NCI-H748 (cell line): ENCODE data around the gene ANKRD10.
A peak's percentile ranks its signal among the peaks of the same experiment; 100 is the strongest.

Experiments
- DNase-seq: peaks from one replicate; lab custom pipeline; 2025; ENCODE audit not compliant: unreplicated experiment; lab: John Stamatoyannopoulos, UW

ANKRD10 gene

DNA sequence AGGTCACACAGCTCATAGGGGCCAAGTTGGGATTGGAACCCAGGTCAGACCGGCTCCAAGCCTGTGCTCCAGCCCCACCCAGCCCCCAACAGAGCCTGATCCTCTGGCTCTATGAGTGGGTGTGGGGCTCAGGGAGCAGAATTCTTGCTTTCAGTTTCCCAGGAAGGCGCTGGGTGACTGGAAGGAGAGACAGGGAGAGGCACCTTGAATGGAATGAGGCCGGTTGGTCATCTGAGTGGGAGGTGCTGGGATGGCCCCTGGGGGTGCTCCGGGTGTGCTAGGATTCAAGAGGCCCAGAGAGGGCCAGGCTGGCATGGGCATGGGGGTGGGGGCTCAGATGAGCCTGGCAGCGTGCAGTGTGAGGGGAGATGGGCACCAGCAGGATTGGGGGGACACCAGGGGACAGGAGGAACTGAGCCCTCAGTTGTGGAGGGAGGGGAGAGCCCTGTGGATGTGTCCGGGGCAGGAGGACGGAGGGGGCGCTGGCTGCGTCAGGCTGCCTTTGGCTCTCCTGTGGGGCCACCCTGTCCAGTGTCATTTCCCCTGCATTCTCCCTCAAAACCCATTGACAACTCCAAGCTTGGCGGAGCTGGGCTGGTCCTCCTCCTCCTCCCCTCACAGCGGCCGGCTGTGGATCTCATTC, 31.2 kb upstream of the ANKRD10 start:
- DNase-seq: no peak

DNA sequence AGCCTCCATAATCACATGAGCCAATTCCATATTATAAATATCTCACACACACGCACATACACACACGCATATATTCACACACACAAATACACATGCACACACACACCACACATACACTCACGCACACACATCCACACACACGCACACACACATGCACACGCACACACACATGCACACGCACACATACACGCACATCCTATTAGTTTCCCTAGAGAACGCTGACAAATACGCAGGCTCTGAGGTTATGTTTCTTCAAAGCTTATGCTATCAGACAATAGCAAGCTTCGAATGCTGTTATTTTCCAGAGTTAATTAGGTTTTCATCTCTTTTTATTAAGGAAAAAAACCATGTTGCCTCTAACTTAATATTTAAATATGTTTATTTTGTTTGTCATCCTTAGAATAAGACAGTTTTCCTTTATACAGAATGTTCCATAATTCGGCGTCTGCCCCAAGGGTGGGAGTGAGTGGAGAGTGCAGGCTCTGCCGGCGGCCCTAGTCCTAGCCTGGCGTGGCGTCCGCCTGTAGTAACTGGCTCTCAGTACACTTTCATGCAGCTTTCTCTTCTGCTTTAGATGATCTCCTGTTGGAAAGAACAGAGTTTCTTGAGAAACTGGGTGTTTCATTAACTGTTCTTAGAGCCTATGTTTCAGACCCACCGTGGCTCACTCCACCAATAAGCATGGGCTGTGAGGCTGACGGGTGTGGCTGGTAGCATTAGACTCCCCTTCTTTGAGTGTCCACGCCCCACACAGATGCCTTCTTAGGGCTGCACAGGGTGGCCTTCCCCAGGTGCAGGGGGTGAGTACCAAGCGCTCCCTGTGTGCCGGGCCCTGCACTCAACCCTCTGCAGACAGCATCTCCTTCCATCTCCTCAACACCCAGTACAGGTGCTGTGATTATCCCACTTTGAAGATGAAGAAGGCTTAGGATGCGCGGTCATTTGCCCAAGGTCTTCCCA, 30.4 kb upstream of the ANKRD10 start:
- DNase-seq: no peak

DNA sequence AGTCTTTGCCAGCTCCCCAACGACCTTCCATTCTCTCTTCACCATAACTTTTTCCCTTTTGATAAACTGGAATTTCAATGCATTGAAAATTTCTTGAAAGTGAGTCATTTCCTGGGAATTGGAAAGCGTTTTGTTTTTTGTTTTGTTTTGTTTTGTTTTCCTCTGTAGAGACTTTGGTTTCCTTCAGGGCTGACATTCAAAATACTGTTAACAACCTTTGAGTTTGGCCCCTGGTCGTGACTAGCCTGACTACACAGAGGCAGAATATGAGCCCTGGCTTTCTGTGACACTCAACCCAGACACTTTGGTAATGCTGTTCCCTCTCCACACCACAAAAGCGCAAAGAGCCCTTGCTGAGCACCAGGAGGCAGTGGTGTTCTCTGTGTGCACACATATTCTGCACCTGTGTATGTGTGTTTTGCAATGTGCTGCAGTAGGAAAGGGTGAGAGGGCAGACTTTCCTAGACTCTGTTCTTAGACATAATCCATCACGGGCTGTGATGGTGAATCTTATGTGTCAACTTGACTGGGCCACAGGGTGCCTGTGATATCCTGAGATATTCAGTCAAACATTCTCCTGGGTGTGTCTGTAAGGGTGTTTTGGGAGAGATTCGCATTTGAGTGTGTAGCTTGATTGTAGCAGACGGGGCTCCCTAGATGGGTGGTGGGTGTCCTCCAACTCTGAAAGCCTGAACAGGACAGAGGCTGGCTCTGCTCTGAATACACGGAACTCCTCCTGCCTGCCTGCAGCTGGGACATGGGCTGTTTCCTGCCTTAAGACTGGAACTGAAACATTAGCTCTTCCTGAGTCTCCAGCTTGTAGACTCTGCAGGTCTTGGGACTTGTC, 29.5 kb upstream of the ANKRD10 start:
- DNase-seq: peak; percentile 58

DNA sequence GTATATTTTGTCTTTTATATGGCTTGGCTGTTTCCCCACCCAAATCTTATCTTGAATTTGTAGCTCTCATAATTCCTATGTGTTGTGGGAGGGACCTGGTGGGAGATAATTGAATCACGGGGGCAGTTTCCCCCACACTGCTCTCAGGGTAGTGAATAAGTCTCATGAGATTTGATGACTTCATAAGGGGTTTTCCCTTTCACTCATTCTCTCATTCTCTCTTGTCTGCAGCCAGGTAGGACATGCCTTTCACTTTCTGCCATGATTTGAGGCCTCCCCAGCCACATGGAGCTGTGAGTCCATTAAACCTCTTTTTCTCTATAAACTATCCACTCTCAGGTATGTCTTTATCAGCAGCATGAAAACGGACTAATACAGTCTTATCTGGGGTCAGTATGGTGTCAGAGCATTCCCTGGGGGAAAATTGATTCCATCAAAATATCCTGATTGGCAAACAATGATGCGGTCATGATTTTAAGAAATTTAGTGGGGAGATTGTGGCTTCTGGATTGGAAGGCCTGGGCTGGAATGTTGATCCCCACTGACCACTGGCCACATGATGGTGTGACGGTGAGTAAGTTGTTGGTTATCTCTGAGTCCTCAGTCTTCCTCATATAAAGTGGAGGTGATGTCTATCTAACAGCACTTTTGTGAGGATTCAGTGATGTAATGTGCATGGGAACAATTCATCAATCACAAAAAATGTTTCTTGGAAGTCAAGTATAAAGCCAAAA, 27.5 kb upstream of the ANKRD10 start:
- DNase-seq: no peak

DNA sequence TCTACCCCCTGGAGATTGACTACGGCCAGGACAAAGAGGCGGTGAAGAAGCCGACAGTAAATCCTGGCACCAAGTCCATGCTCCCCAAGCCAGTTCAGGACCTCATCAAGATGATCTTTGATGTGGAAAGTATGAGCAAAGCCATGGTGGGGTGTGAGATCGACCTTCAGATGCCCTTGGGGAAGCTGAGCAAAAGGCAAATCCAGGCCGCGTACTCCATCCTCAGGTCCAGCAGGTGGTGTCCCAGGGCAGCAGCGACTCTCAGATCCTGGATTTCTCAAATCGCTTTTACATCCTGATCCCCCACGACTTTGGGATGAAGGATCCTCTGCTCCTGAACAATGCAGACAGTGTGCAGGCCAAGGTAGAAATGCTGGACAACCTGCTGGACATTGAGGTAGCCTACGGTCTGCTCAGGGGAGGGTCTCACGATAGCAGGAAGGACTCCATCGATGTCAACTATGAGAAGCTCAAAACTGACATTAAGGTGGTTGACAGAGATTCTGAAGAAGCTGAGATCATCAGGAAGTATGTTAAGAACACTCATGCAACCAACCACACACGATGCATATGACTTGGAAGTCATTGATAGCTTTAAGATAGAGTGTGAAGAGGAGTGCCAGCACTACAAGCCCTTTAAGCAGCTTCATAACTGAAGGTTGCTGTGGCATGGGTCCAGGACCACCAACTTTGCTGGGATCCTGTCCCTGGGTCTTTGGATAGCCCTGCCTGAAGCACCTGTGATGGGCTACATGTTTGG, 24.0 kb upstream of the ANKRD10 start:
- DNase-seq: no peak

DNA sequence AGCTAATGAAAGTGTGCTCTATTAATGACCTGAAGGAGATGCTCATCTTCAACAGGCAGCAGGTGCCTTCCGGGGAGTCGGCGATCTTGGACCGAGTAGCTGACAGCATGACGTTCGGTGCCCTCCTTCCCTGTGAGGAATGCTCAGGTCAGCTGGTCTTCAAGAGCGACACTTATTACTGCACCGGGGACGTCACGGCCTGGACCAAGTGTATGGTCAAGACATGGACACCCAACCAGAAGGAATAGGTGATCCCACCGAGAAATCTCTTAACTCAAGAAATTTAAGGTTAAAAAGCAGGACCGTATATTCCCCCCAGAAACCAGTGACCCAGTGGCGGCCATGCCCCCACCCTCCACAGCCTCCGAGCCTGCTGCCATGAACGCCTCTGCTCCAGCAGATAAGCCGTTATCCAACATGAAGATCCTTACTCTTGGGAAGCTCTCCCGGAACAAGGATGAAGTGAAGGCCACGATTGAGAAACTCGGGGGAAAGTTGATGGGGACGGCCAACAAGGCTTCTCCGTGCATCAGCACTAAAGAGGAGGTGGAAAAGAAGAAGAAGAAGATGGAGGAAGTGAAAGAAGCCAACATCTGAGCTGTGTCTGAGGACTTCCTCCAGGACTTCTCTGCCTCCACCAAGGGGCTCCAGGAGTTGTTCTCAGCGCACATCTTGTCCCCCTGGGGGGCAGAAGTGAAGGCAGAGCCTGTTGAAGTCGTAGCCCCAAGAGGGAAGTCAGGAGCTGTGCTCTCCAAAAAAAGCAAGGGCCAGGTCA, 22.8 kb upstream of the ANKRD10 start:
- DNase-seq: no peak

DNA sequence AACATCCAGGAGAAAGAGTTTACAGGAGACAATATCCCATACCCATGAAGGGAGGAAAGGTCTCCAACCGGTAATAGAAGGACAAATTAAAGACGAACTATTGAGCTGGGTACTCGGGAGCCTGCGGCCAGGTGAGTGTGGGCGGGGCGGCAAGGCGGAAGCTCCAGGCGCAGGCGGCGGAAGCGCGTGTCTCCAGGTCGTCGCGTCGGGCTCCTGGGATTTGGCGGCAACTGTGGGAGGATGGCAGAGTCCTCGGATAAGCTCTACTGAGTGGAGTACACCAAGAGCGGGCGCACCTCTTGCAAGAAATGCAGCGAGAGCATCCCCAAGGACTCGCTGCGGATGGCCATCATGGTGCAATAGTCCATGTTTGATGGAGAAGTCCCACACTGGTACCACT, 21.6 kb upstream of the ANKRD10 start:
- no peak for DNase-seq

DNA sequence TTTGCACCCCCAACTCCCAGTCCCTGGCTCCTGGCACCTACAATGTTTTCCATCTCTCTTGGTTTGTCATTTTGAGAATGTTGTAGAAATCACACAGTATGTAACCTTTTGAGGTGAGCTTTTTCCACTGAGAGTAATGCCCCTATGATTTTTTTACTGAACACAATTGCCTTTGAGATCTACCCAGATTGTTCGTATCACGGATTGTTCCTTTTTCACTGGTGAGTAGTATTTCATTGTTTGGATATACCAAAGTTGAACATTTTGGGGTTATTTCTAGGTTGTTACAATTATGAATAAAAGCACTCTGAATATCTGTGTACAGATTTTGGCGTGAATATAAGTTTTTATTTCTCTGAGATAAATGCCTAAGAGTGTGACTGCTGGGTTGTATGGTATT, 17.7 kb upstream of the ANKRD10 start:
- no peak for DNase-seq

DNA sequence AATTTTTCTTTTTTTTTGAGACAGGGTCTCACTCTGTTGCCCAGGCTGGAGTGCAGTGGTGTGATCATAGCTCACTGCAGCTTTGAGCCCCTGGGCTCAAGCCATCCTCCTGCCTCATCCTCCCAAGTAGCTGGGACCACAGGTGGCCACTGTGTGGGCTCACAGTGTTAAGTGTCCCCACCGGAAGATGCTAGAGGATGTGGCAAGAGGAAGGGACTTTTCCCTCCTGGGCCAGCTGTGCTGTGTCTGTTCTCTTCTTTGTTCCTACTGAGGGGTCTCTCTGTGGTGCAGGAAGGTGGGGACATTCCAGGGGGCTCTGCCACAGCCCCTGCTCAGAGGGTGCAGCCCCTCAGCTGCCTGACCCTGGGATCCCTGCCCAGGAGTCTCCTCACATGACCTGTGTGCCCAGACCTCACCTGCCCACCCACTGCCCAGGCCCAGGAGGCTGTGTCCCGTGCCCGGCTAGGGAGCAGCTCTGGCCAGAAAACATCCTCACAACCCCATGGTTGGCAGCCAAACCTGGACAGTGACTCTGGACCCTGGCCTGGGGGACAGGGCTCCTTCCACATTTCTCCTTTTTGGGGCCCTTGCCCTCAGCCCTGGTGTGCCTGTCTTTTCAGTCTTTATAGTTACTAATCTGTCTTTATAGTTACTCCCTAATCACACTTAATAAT, 14.4 kb upstream of the ANKRD10 start:
- no peak for DNase-seq

DNA sequence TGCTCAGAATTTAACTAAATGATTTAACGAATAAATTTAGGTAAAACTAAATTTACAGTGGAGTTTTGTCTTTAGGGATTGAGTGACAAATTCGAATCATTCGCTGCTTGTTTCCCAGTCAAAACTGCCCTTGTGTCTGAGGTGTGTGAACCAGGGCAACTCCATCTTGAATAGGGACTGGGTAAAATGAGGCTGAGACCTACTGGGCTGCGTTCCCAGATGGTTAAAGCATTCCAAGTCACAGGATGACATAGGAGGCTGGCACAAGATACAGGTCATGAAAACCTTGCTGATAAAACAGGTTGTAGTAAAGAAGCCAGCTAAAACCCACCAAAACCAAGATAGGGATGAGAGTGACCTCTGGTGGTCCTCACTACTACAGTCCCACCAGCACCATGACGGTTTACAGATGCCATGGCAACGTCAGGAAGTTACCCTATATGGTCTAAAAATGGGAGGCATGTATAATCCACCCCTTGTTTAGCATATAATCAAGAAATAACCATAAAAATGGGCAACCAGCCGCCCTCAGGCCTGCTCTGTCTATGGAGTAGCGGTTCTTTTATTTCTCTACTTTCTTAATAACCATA, 10.2 kb upstream of the ANKRD10 start:
- peak; percentile 23 for DNase-seq

DNA sequence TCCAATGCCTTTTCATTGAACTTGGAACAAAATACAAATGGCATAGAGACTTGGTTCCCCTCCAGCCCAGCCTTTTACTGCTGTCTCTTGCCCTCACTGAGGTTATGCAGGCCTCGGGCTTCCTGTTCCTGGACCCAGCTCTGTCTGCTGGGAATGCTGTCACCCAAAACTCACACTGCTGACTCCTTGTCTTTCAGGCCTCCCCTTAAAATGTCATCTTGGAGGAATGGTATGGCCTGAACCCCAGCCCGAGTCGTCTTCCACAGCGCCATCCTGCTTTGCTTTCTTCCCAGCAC, 9.7 kb upstream of the ANKRD10 start:
- DNase-seq: no peak

DNA sequence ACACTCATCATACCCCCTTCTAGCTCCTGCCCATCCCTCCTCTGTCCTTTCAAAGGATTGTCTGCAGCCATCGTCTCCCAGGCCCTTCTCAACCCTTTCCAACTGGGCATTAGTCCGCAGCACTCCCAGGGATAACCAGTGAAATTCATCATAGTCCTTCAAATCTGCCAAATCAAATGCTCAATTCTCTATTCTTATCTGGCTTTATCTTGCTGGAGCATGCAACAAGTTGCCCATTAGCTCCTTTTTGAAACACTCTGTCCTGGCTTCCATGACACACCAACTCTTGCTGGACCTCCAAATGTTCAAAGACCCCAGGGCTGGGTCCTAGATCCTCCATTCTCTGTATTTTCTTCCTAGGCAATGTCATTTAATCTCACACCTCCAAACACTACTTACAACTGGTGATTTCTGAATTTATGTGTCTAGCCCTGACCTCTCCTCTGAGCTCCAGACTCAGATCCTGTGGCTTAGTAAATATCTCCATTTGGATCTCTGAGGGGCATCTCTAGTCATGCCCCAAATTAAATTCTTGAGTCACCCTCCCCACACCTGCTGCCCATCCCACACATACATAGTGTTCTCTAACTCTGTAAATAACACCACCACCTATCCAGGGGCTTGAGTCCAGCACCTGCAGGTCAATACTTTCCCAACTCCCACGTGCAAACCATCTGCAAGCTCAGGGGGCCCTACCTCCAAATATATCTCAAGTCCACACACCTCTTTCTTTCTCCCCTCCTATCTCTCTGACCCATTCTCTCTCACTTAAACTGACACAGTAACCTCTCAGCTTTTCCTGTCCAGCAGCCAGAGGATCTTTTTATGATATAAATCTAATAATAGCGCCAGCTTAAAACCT, 9.1 kb upstream of the ANKRD10 start:
- no peak for DNase-seq

DNA sequence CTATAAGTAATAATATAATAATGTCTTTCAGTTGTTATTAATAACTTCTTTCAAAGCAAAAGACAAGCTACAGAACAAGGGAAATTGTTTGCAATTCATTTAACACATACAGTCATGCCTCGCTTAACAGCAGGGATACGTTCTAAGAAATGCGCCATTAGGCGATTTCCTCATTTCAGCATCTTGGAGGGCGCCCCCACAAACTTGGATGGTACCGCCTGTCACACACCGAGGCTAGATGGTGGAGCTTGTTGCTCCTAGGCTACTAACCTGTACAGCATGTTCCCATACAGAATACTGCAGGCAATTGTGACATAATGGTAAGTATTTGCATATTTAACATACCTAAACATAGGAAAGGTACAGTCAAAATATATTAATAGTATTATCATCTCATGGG, 8.2 kb upstream of the ANKRD10 start:
- DNase-seq: no peak

DNA sequence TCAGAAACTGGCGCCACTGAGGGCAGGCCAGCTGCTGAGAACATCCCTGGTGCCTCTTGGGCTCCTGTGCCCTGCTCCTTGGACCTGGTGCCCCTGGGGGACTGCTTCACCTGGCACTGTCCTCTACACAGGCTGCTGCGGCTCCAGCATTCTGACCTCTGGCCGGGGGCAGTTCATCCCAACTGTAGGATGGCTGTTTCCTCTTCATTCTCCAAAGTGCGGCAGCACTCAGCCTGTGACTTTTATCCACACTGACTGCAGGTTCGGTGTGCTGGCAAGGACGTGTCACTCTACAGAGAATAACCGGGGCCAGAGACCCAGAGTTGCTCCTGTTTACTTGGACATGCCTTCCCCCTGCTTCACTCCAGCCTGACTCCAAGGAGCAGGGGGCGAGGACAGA, 7.6 kb upstream of the ANKRD10 start:
- DNase-seq: no peak

DNA sequence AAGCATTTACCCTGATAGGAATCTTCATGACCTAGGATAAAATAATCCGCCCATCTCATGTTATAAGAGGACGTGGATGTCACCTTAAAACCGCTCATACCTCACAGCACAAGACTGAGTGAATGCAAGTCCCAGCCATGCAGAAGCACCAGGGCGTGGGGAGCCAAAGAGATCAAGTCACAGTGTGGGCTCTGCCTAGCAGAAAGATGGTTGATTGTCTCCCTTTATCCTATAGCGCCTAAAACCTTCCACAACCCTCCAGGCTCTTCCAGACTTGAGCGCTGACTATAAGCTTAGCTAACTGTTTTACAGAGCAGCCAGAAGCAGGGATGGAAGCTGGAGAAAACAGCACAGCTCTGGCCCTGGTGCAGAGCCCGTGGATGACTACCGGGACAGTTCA, 6.8 kb upstream of the ANKRD10 start:
- DNase-seq: peak; percentile 10

DNA sequence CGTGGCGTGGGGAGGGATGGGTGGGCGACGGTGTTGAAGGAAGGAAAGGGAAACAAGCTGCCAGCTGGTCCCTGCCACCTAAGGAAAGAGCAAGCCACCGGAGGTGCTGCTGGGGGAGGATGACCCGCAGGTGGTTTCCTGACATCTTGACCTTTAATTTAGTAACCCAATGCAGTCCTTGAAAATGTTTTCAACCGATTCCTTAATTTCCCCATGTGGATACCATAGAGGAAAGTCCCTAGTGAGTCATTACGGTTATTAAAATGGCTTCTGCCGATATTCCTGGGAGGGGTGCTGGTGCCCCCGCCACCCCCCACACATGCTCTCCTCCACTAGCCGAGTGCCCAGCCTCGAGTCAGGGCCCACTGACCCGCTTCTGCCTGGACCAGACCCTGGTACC, 6.3 kb upstream of the ANKRD10 start:
- no peak for DNase-seq

DNA sequence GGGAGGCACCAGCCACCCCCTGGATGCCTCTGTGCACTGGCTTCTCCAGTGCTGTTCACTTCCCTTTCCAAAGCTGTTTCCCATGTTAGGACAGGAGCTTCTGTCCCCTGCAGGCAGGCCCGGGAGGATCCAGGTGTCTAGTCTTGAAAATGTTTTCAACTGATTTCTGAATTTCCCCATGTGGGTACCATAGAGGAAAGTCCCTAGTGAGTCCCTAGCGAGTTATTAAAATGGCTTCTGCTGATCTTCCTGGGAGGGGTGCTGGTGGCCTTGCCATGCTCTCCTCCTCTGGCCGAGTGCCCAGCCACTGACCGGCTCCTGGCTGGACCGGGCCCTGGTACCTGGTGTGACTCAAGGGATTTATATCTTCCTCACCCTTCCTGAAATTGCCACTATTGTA, 5.2 kb upstream of the ANKRD10 start:
- no peak for DNase-seq
